HG02798 (cell line): Measurements from ENCODE around the gene UCN.
A peak's percentile ranks its signal among the peaks of the same experiment; 100 is the strongest.

ENCODE experiments used
- ATAC-seq: cut with Tn5 transposase; IDR thresholded peaks from one replicate; pipeline ENCODE4 v1.9.1; 2021; ENCODE audit warnings: mild to moderate bottlenecking; ENCODE audit not compliant: unreplicated experiment, poor library complexity

UCN gene

DNA sequence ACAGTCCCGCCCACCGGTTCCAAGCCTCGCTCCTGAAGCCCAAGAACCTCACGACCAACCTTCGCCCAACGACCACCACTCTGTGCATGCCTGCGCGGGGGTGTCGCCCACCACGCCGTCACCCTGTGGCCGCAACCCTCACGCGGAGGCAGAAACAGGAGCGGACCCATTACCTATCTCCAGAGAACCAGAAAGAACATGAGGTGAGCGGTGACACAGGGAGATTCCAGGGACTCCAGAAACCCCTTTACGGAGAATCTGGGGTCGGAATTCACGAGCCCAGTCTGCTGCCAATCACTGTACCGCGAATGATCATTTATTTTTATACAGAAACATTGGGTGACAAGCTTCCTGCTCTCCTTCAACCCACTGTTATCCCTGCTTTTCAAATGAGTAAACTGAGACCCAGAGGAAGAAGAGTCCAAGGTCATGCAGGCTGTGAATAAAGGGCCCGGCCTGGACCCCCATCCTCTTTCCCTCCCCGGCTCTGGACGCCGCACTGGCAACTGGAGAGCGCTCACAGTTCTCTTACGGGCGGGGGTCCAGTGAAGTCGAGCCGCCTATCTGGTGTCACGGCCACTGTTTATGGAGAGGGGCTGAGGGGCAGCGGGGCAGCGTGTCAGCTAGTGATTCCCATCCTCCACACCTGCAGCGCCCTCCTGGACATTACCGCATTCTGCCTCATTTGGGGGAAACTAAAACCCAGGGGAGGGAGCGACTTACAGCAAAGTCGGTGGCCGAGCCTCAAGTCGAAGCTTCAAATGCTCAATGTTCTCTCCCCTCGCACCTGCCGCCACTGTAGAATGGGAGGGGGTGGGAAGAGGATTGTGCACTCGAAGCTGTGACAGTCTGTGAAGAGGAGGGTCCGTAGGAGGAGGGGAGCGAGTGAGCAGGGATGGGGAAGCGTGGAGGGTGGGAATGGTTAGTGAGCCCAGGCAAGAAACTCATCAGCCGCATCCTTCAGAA lies 44.7 kb downstream of the UCN start:
- no peak for ATAC-seq

DNA sequence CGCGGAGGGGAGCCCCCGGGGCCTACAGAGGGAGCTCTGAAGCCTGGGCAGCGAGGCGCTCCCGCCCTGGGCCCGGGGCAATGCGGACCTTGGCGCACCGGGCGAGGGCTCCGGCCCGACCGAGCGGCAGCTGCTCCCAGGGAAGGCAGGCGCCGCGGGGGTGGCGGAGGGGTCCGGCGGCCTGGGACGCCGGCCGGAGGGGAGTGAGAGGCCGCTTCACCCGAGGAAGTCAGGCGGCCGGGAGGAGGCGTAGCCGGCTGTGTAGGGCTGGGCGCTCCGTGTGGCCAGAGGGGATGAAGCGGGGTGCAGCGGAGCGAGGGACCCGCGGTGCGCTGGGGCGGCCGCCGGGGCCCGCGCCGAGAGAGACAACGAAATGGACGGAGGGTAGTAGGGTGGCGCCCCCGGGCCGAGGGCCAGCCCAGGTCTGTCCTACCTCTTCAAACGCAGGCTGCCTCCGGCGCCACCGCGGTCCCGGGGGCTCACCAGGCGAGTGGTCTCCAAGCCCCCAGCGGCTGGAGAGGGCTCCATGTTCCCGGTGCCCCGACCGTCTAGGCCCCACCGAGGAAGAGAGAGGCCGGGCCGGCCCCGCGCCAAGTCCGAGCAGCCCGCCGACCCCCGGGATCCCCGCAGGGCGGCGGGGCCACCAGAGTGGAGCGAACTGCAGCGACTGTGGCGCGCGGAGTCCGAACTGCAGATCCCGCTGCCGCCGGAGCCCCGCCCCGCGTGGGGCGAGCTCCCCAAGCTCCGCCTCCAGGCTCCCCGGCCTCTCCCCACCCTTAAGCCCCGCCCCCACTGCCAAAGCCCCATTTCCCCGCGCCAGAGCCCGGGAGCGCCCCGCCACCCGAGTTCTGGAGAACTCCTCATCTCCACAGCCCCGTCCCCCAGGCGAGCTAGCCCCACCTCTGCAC lies 45.6 kb downstream of the UCN start, which contains the start of gene SLC30A3:
SLC30A3 (minus strand) TSS at position 669 of the 908 bp plus-strand sequence; CDS start at position 528, 141 bp downstream.
- peak; percentile 57 for ATAC-seq

- ATAC-seq, result no peak
Measured at GRCh38 chr2:27261926-27262298, 46.3 kb downstream of the UCN start.

DNA sequence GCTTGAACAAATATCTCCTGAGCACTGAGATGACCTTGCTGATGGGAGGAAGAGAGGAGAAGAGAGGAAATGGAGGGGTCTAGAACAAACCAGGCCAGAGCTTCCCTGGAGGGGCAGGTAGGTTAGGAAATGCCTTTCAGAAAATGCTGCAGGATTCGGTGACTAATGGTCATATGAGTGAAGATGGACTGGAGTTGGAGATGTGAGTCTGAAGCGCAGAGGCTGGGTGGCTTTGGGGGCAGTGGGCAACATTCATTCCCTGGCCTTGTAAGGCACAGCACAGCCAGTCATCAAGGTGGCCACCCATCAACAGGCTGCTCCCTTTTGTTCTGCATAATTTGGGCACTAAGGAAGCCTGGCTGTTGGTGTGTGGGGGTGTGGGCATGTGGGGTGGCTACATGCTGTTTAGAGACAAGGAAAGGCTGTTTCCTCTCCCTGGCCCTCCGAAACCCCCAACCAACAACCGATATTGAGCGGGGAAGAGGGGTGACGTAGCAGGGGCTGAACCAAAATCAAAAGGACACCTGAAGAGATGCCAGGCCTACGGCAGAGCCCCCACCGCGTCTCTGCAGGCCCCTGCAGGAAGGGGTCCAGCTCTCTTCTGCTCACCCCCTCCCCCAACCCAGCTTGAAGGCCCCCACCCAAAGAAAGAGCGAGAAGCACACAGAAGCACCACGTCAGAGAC lies 46.9 kb downstream of the UCN start:
- no peak for ATAC-seq

DNA sequence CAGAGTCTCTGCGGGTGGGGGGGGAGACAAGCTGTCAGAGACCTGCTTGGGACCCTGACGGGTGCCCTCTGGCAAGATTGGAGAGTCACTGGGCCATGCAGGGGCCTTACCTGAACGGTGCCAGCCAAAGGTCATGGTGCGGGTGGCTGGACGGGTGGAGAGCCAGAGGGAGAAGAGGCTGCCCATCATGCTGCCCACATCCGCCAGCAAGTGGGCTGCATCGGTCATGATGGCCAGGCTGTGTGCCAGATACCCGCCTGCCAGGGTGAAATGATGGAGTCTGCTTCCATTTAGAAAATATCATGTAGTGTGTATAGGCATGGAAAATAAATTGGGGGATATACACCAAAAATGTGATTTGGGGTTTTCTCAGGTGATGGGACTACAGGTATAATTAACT lies 50.2 kb downstream of the UCN start:
- no peak for ATAC-seq
